ENCODE results near the gene KIF21A.

KIF21A gene

DNA sequence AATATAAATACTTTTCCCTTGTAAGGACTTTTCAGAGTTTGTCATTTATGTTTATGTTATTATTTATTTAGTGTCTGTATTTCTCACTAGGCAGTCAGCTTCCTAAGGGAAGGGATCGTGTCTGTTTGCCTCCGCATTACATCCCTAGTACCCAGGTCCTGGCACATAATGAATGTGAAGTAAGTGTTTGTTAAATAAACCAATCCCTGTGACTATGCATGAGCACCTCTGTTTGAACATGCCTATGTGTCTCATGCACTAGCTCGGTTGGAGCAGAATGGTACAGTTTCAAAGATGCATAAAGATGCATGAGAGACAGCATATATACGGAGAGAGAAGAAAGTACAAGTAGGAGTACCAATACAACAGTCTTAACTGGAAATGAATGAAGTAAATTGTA is 99.3 kb downstream of the KIF21A start:
- H3K4me3 ChIP-seq = no peak overlapping the region
- H3K9me3 ChIP-seq (ENCODE audit: low read depth, low read length) = no peaks in the 10 kb centered on the region
- H3K27ac ChIP-seq = no peak overlapping the region
- no peak for TF ChIP-seq EZH2 (IDR thresholded peaks at IDR 0.05)
- TF ChIP-seq POLR2AphosphoS5 (IDR thresholded peaks at IDR 0.05; ENCODE audit: borderline replicate concordance, low read depth, low read length) = no peak
- no peak for TF ChIP-seq FOXP2 (optimal IDR thresholded peaks at IDR 0.05; ENCODE audit: control extremely low read depth, extremely low read length, insufficient read depth)
- DNase-seq (ENCODE audit: low read depth, low spot score) = no peak
- H3K36me3 ChIP-seq (ENCODE audit: insufficient read depth, low read length) = peaks cover 3% of the 10 kb centered on the region; the same call in 1 of the 2 replicates
- H3K9ac ChIP-seq (ENCODE audit: insufficient read length) = no peak overlapping the region

DNA sequence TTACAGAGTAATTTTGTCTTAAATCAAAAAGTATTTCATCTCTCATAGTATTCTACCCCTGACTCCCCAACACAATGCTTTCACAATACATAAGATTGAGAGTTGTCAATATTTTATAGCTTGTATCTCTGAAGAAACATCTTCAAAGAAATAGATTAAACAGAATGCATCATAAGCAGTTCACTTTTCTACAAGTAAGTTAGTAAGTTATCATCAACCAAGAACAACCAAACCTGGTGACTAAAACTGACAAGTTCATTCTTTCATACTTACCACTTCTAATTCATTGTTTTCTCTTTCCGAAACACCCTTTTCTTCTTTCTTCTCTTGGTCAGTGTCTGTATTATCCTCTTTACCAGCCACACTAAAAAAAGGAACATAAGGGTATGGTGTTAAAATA is 101.2 kb downstream of the KIF21A start:
- no peaks in the 10 kb centered on the region for H3K9me3 ChIP-seq (ENCODE audit: low read depth, low read length)
- peaks cover 3% of the 10 kb centered on the region; the same call in 1 of the 2 replicates for H3K36me3 ChIP-seq (ENCODE audit: insufficient read depth, low read length)
- no peak for DNase-seq (ENCODE audit: low read depth, low spot score)
- H3K4me3 ChIP-seq = no peak overlapping the region
- TF ChIP-seq POLR2AphosphoS5 (IDR thresholded peaks at IDR 0.05; ENCODE audit: borderline replicate concordance, low read depth, low read length) = no peak
- no peak overlapping the region for H3K27ac ChIP-seq
- no peak overlapping the region for H3K9ac ChIP-seq (ENCODE audit: insufficient read length)

DNA sequence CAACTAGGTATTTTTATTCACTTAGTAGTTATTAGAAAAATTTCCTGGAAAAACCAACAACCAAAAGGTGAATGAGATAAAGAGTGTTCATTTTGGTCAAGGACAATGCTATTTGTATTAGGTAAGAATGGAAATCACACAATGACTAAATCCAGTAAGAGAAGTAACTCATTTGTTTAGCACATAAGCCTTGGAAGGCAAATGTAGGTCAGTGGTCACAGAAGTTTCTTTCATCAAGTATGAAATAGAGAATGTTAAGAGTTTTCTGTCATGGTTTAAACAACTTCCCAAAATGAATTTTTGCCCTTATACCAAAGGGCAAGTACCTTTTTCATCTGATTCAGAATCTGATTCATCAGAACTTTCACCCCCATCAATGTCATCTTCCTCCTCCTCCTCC is 101.7 kb downstream of the KIF21A start:
- Histone ChIP-seq H3K9me3 (ENCODE audit: low read depth, low read length) (no peaks in the 10 kb centered on the region), H3K9ac (ENCODE audit: insufficient read length) (no peak overlapping the region), H3K36me3 (ENCODE audit: insufficient read depth, low read length) (peaks cover 3% of the 10 kb centered on the region; the same call in 1 of the 2 replicates), H3K27ac (no peak overlapping the region), H3K4me3 (no peak overlapping the region)
- no peak for DNase-seq (ENCODE audit: low read depth, low spot score)
- no peak for TF ChIP-seq POLR2AphosphoS5 (IDR thresholded peaks at IDR 0.05; ENCODE audit: borderline replicate concordance, low read depth, low read length)
- no peak for TF ChIP-seq EZH2 (IDR thresholded peaks at IDR 0.05)
- TF ChIP-seq FOXP2 (optimal IDR thresholded peaks at IDR 0.05; ENCODE audit: control extremely low read depth, extremely low read length, insufficient read depth) = no peak

DNA sequence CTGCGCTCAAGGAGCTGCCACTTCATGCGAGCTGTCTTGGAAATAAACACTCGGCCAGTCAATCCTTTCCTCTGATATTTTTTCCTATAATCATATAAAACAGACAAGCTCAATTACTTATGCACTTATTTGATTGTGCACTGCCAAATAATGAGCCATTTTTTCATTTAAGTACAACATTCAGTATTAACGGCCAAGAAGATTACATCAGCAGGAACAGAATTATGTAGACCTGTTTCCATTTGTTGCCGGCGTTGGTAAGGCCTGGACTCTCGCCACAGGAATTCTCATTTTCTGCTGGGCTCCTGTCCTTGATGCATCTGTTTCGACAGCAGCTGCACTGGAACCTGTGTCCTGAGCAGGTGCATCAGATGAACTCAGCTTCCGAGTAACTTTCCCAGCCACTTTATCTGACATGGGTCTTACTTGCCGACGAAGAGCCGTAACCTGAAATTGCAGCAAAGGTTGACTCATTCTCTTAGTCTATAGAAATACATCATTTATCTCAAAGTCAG is 110.2 kb downstream of the KIF21A start:
- no peak overlapping the region for H3K27ac ChIP-seq
- no peaks in the 10 kb centered on the region for H3K36me3 ChIP-seq (ENCODE audit: insufficient read depth, low read length)
- H3K9me3 ChIP-seq (ENCODE audit: low read depth, low read length) = no peaks in the 10 kb centered on the region
- H3K9ac ChIP-seq (ENCODE audit: insufficient read length) = no peak overlapping the region
- no peak overlapping the region for H3K4me3 ChIP-seq
- no peak for DNase-seq (ENCODE audit: low read depth, low spot score)
- TF ChIP-seq POLR2AphosphoS5 (IDR thresholded peaks at IDR 0.05; ENCODE audit: borderline replicate concordance, low read depth, low read length) (no peak), FOXP2 (optimal IDR thresholded peaks at IDR 0.05; ENCODE audit: control extremely low read depth, extremely low read length, insufficient read depth) (no peak), EZH2 (IDR thresholded peaks at IDR 0.05) (no peak)

DNA sequence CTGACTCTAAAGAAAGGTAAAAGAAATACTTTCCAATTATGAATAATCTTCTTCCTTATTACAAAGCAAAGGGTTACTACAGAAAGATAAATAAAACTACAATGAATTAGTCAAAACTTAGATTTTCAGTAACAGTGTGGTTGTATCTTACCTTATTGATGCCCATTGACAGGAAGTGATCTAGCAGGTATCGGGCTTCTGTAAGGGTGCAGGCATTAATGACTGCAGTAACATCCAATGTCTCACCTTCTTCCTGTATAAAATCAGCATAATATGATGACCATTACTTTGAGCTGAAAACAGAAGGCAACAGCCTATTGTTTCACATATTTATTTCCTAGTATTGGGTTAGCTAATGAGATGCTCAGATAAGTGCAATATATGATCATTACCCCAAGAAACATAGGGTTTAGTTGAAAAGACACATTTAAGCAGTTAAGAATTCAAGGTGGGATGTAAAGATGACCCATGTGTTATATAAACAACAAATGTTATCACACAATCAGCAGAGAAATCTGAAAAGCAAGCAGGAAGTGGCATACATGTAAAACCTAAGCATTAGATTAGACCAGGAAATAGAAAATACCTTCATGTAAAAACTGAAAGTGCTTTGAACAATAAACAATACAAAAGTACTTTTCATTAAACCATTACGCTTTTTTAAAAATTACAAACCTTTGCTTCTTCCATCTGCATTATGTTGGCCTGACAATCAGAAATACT is 111.2 kb downstream of the KIF21A start:
- no peak overlapping the region for H3K9ac ChIP-seq (ENCODE audit: insufficient read length)
- no peak for DNase-seq (ENCODE audit: low read depth, low spot score)
- H3K9me3 ChIP-seq (ENCODE audit: low read depth, low read length) = no peaks in the 10 kb centered on the region
- no peaks in the 10 kb centered on the region for H3K36me3 ChIP-seq (ENCODE audit: insufficient read depth, low read length)
- no peak overlapping the region for H3K4me3 ChIP-seq
- TF ChIP-seq EZH2 (IDR thresholded peaks at IDR 0.05) (no peak), FOXP2 (optimal IDR thresholded peaks at IDR 0.05; ENCODE audit: control extremely low read depth, extremely low read length, insufficient read depth) (no peak), POLR2AphosphoS5 (IDR thresholded peaks at IDR 0.05; ENCODE audit: borderline replicate concordance, low read depth, low read length) (no peak)
- no peak overlapping the region for H3K27ac ChIP-seq

DNA sequence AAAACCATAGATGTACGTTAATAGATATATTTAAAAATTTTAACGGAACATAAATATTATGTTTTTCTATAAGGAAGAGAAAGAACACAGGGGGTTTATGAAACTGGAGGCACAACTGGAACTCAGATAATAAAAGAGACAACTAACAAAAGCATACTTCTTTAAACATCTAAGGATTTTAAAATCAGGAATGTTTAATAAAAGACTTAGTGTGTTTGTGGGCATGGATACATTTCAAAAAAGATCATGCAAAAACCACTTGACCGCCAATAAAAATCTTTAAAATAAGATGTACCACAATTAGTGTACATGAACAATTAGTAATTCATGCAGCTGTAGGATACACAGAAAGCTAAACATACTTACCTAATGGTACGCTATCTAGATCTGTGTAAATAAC is 113.0 kb downstream of the KIF21A start:
- TF ChIP-seq FOXP2 (optimal IDR thresholded peaks at IDR 0.05; ENCODE audit: control extremely low read depth, extremely low read length, insufficient read depth) = no peak
- no peak for TF ChIP-seq EZH2 (IDR thresholded peaks at IDR 0.05)
- no peak for TF ChIP-seq POLR2AphosphoS5 (IDR thresholded peaks at IDR 0.05; ENCODE audit: borderline replicate concordance, low read depth, low read length)
- H3K36me3 ChIP-seq (ENCODE audit: insufficient read depth, low read length) = no peaks in the 10 kb centered on the region
- no peak overlapping the region for H3K4me3 ChIP-seq
- no peak overlapping the region for H3K9ac ChIP-seq (ENCODE audit: insufficient read length)
- no peak overlapping the region for H3K27ac ChIP-seq
- no peaks in the 10 kb centered on the region for H3K9me3 ChIP-seq (ENCODE audit: low read depth, low read length)
- no peak for DNase-seq (ENCODE audit: low read depth, low spot score)

DNA sequence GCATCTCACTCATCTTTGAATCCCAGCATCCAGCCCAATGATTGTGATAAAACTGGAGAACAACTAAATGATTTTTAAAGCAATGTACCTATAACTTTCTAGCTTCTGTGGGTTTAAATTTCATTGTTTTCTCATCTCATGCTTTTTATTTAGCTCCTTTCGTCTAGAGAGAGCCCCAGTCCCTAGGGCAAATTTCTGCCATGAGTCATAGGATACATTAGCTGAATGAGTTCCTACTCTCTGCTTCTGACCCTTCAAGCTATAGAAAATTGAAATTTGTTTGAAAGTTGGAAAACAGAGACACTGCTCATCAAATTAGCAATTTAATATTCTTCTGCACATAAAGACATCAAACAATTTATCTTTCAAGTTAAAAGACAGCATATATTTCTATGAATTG is 113.9 kb downstream of the KIF21A start:
- H3K4me3 ChIP-seq = no peak overlapping the region
- H3K9me3 ChIP-seq (ENCODE audit: low read depth, low read length) = no peaks in the 10 kb centered on the region
- TF ChIP-seq FOXP2 (optimal IDR thresholded peaks at IDR 0.05; ENCODE audit: control extremely low read depth, extremely low read length, insufficient read depth) (no peak), POLR2AphosphoS5 (IDR thresholded peaks at IDR 0.05; ENCODE audit: borderline replicate concordance, low read depth, low read length) (no peak), EZH2 (IDR thresholded peaks at IDR 0.05) (no peak)
- H3K27ac ChIP-seq = no peak overlapping the region
- H3K36me3 ChIP-seq (ENCODE audit: insufficient read depth, low read length) = no peaks in the 10 kb centered on the region
- H3K9ac ChIP-seq (ENCODE audit: insufficient read length) = no peak overlapping the region
- no peak for DNase-seq (ENCODE audit: low read depth, low spot score)

DNA sequence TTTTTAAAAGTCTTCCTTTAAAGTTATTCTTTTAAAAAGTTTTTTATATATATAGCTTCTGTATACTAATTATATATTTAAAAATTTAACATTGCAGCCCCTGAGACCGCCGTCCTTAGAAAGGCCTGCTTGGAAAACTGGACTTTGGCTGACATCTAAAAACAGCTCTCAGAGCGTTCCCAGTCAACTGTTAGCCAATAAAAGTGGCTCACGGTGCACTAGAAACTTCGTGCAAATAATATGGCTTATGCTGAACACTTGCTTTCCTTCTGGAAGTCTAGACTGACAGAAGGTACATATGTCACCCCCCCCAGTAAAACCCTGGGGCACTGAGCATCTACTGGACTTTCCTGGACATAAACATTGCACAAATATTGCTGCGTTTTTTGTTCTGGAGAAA is 115.0 kb downstream of the KIF21A start:
- DNase-seq (ENCODE audit: low read depth, low spot score) = no peak
- Histone ChIP-seq H3K36me3 (ENCODE audit: insufficient read depth, low read length) (no peaks in the 10 kb centered on the region), H3K4me3 (no peak overlapping the region), H3K9me3 (ENCODE audit: low read depth, low read length) (no peaks in the 10 kb centered on the region), H3K9ac (ENCODE audit: insufficient read length) (no peak overlapping the region), H3K27ac (no peak overlapping the region)
- TF ChIP-seq POLR2AphosphoS5 (IDR thresholded peaks at IDR 0.05; ENCODE audit: borderline replicate concordance, low read depth, low read length) (no peak), FOXP2 (optimal IDR thresholded peaks at IDR 0.05; ENCODE audit: control extremely low read depth, extremely low read length, insufficient read depth) (no peak), EZH2 (IDR thresholded peaks at IDR 0.05) (no peak)

DNA sequence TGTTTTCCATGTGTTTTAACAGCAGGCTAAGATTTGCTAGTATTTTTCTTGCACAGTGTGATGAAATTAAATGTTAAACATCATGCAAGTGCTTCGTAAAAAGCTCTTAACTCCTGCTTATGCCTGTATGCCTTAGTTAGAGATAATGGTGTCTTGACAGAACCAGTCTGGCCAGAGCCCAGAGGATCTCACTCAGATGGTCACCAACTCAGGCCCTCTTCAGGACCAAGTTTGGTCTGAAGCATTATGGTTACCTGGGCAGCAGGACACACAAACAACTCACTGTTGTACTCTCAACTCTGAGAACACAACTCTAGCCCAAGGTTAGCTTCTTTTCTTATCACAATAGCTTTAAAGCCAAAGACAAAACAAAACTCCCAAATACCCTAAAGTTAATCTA is 115.4 kb downstream of the KIF21A start:
- Histone ChIP-seq H3K4me3 (no peak overlapping the region), H3K9ac (ENCODE audit: insufficient read length) (no peak overlapping the region), H3K9me3 (ENCODE audit: low read depth, low read length) (no peaks in the 10 kb centered on the region), H3K36me3 (ENCODE audit: insufficient read depth, low read length) (no peaks in the 10 kb centered on the region), H3K27ac (no peak overlapping the region)
- TF ChIP-seq EZH2 (IDR thresholded peaks at IDR 0.05) = no peak
- no peak for TF ChIP-seq POLR2AphosphoS5 (IDR thresholded peaks at IDR 0.05; ENCODE audit: borderline replicate concordance, low read depth, low read length)
- TF ChIP-seq FOXP2 (optimal IDR thresholded peaks at IDR 0.05; ENCODE audit: control extremely low read depth, extremely low read length, insufficient read depth) = no peak
- DNase-seq (ENCODE audit: low read depth, low spot score) = no peak
